ENCODE measurements around the gene PLCD4.
A peak's percentile ranks its signal among the peaks of the same experiment; 100 is the strongest.

Gene PLCD4

DNA sequence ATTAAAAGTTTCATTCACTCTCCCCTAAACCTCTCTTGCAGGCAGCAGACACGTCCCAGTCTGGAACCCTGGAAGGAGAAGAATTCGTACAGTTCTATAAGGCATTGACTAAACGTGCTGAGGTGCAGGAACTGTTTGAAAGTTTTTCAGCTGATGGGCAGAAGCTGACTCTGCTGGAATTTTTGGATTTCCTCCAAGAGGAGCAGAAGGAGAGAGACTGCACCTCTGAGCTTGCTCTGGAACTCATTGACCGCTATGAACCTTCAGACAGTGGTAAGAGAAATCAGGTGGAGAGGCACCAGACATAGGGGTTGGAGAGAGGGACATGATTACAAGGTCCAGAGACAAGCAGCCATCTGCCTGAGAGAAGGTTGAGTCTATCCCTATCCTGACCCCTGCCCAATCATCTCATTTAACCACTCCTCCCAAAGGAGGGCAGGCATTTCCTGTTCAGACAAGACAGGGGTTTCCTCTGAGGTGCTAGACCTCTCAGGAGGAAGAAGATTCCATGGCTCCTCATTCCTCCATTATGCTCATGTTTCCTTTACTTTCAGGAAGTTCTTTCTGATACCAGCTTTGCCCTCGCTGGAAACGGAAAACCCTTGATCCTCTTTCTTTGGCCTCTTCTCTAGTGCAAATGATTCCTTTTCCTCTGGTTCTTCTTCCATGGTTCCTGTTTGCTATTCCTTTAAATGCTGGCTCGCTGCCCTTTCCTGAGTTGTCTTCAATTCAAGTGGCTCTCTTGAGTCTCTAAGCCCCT, 15.1 kb downstream of the PLCD4 start:
- no peak for DNase-seq

- no peak for DNase-seq
Measured at GRCh38 chr2:218623366-218623705, 15.6 kb downstream of the PLCD4 start.

DNA sequence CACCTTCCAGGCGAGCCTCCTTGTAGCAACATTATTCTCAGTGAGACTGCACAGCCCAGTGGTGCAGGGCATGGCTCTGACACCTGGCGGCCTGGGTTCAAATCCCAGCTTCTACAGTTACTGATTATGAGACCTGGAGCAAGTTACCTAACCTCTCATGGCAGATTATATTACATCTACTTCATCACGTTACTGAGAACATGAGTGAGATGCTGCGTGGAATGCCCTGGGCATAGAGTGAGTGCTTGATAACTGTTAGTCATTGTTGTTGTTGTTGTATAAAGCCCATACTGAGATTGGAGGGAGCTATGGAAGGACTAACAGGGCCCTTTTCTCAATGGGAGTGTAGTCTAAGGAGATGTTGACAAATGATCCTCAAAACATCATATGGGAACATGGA, 18.7 kb downstream of the PLCD4 start:
- DNase-seq: no peak

DNA sequence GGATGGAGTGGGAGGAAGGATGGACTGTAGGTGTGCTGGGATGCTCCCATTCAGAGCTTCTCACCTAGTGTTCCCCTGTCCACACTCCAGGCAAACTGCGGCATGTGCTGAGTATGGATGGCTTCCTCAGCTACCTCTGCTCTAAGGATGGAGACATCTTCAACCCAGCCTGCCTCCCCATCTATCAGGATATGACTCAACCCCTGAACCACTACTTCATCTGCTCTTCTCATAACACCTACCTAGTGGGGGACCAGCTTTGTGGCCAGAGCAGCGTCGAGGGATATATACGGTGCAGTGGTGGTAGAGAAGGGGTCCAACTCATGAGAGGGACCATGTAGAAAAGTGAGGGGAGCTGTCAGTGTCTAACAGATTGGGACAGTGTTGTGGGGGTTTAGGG, 20.2 kb downstream of the PLCD4 start:
- DNase-seq: no peak

DNA sequence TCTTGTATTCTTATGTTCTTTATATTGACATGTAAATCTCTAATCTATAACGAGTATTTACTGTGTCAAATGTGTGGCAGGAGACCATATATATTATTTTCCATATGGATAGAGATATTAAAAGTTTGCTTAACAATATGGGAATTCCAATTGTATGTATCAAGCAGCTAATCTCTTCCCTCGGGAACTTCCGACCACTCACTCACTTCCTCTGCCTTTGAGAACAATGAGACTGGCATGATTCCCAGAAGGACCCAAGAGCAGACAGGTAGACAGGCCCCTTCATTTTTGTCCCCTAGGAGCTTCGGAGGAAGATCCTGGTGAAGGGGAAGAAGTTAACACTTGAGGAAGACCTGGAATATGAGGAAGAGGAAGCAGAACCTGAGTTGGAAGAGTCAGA, 24.1 kb downstream of the PLCD4 start:
- DNase-seq: no peak

DNA sequence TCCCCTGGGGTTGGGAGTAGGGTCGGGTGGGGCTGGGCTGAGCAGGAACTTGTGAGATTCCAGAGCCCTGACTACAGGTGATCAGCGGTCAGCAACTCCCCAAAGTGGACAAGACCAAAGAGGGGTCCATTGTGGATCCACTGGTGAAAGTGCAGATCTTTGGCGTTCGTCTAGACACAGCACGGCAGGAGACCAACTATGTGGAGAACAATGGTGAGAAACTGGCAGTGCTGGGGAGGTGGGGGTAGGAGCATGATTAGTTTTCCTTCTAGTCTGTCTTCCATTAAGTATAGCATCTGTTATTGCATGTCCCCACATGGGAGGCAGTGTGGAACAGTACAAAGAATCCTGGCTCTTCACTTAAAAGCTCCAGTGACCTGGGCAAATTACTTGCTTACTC, 28.0 kb downstream of the PLCD4 start:
- no peak for DNase-seq

DNA sequence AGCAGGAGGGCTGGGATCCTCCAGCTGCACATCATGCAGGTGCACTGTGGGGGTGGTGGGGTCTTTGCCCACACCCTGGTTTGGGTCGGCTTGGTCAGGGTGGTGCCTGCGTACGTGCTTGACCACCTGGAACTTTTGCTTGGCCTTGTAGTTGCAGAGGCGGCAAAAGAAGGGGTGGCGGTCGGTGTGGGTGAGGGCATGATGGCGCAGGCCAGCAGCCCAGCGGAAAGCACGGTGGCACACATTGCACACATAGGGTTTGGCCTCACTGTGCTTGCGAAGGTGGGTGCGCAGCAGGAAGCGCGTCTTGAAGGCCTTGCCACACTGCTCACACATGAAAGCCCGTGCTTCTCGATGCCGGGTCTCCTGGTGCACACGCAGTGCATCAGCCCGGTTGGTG, 30.7 kb downstream of the PLCD4 start:
- no peak for DNase-seq

DNA sequence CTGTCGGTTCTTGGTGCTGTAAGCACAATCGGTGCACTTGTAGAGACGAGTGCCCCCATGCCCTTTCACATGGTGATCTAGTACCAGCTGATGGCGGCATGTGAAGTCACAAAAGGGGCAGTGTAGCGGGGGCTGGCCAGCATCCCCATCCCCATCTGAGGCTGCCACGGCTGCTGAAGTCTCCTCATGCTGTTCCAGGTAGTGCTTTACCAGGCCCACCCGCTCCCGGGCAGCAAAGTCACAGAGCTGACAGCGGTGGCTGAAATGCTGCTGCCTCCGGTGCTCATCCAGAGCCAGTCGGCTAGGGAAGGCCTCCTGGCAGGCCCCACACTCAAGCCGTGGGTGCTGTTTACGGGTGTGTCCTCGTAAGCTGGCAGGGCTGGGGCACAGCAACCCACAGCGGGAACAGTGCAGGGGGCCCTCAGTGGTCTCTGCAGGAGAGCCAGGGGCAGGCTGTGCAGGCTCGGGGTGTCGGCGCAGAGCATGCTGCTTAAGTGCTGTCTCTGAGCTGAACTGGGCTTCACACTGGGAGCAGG, 34.5 kb downstream of the PLCD4 start:
- no peak for DNase-seq

GRCh38 chr2:218642786-218643185, 35.1 kb downstream of the PLCD4 start:
- no peak for DNase-seq

GRCh38 chr2:218643751-218644310, 36.1 kb downstream of the PLCD4 start:
- no peak for DNase-seq

DNA sequence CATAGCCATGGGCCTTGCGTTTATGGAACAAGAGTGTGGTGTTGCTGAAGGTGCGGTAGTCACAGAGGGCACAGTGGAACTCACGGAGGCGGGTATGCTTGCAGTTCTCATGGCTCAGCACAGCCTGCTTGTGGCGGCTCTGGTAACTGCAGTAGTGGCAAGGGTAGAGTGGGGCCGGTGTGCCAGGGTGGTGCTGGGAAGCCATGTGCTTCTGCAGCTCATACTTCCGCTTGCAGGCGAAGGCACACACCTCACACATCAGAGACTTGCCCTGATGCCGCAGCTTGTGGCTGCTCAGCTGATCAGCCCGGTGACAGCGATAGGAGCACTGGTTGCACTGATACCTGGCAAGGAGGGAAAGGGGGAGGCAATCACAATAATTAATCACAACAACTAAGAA, 37.0 kb downstream of the PLCD4 start:
- DNase-seq: no peak

GRCh38 chr2:218645126-218645525, 37.4 kb downstream of the PLCD4 start:
- DNase-seq: no peak

- no peak for DNase-seq
Measured at GRCh38 chr2:218648088-218648786, 40.5 kb downstream of the PLCD4 start.

DNA sequence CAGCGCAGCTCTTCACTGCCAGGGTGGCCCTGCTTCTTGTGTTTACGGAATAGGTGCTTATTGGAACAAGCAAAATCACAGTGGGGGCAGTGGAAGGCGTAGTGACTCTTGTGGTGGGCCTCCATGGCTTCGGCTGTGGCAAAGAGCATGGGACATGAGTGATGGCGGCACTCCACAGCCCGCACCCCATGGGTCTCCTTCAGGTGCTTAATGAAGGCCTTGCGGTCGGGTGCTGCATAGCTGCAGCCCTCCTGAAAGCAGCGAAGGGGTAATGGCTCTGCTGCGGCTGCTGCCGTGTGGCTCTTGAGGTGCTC, 41.0 kb downstream of the PLCD4 start:
- no peak for DNase-seq

- DNase-seq: no peak
Measured at GRCh38 chr2:218655751-218656150, 48.1 kb downstream of the PLCD4 start.

GRCh38 chr2:218658671-218659257, 51.1 kb downstream of the PLCD4 start:
- DNase-seq: no peak

- DNase-seq: peak; percentile 86
Measured at GRCh38 chr2:218659258-218659987, 51.7 kb downstream of the PLCD4 start, which contains the start of the genes BCS1L and ZNF142. BCS1L (plus strand) TSS chr2:218659683; CDS start chr2:218660988, 1,305 bp downstream. ZNF142 (minus strand) TSS chr2:218659623; CDS start chr2:218656429, 3,194 bp downstream.

- DNase-seq: no peak
Measured at GRCh38 chr2:218659988-218660358, 52.3 kb downstream of the PLCD4 start.

GRCh38 chr2:218662377-218662776, 54.7 kb downstream of the PLCD4 start:
- DNase-seq: no peak

GRCh38 chr2:218662827-218663226, 55.1 kb downstream of the PLCD4 start:
- DNase-seq: no peak

GRCh38 chr2:218663901-218664300, 56.2 kb downstream of the PLCD4 start:
- no peak for DNase-seq

- DNase-seq: no peak
Measured at GRCh38 chr2:218664653-218665052, 57.0 kb downstream of the PLCD4 start.

- no peak for DNase-seq
Measured at GRCh38 chr2:218671097-218671653, 63.5 kb downstream of the PLCD4 start.

All from SIG-M5 (cell line).